HG03159 (cell line): ENCODE results near the gene RABEP2.
"Not testable (repeated sequence)": the region's sequence is repeated elsewhere in the genome, so short reads cannot be mapped to it uniquely, and the experiment has no call there.

Source experiments
- ATAC-seq: cut with Tn5 transposase; IDR thresholded peaks from one replicate; pipeline ENCODE4 v1.9.1; 2021; ENCODE audit warnings: mild to moderate bottlenecking, moderate library complexity; ENCODE audit not compliant: unreplicated experiment

RABEP2 gene

GRCh38 chr16:28933171-28933570, 8.1 kb upstream of the RABEP2 start:
- no peak for ATAC-seq

DNA sequence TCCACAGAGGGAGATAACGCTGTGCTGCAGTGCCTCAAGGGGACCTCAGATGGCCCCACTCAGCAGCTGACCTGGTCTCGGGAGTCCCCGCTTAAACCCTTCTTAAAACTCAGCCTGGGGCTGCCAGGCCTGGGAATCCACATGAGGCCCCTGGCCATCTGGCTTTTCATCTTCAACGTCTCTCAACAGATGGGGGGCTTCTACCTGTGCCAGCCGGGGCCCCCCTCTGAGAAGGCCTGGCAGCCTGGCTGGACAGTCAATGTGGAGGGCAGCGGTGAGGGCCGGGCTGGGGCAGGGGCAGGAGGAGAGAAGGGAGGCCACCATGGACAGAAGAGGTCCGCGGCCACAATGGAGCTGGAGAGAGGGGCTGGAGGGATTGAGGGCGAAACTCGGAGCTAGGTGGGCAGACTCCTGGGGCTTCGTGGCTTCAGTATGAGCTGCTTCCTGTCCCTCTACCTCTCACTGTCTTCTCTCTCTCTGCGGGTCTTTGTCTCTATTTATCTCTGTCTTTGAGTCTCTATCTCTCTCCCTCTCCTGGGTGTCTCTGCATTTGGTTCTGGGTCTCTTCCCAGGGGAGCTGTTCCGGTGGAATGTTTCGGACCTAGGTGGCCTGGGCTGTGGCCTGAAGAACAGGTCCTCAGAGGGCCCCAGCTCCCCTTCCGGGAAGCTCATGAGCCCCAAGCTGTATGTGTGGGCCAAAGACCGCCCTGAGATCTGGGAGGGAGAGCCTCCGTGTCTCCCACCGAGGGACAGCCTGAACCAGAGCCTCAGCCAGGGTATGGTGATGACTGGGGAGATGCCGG, 7.5 kb upstream of the RABEP2 start:
- no peak for ATAC-seq

GRCh38 chr16:28931801-28932225, 6.8 kb upstream of the RABEP2 start, which contains the start of gene CD19:
CD19 (plus strand) TSS chr16:28931971; CDS start chr16:28932001, 30 bp downstream.
- no peak for ATAC-seq

DNA sequence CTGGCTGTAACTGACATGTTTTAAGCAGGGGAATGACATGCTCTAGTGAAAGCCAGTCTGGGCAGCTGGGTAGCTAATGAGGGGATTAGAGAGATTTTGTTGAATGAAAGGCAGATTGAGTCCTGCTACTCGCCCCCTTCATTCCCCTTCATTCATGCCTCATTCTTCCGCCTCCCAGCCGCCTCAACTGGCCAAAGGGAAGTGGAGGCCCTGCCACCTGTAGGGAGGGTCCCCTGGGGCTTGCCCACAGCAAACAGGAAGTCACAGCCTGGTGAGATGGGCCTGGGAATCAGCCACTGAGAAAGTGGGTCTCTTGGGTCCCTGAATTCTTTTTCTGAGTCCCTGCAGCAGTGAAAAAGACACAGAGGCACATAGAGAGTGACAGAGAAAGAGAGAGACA, 5.6 kb upstream of the RABEP2 start:
- no peak for ATAC-seq

- no peak for ATAC-seq
Measured at GRCh38 chr16:28930203-28930602, 5.2 kb upstream of the RABEP2 start.

DNA sequence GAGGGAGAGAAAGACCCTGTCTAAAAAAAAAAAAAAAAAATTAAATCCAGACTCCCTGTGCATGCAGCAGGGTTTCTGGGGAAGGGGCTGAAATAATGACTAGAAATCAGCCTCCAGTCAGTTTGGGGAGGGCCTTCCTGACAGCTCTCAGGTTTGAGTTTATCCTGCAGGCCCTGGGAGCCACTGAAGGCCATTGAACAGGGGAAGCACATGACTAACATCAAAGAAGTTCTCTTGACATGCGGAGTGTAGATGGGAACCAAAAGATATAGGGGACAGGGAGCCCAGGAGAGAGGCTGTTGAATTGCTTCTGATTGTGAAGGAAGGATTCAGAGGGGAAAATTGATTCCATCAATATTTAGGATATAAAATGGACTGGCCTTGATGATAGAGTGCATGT, 2.8 kb upstream of the RABEP2 start:
- ATAC-seq, result no peak

GRCh38 chr16:28926284-28926683, 1.2 kb upstream of the RABEP2 start:
- not testable (repeated sequence) for ATAC-seq

GRCh38 chr16:28925386-28926228, 569 bp upstream of the RABEP2 start:
- ATAC-seq, result peak; percentile 31

GRCh38 chr16:28924399-28924761, 658 bp downstream of the RABEP2 start:
- no peak for ATAC-seq

DNA sequence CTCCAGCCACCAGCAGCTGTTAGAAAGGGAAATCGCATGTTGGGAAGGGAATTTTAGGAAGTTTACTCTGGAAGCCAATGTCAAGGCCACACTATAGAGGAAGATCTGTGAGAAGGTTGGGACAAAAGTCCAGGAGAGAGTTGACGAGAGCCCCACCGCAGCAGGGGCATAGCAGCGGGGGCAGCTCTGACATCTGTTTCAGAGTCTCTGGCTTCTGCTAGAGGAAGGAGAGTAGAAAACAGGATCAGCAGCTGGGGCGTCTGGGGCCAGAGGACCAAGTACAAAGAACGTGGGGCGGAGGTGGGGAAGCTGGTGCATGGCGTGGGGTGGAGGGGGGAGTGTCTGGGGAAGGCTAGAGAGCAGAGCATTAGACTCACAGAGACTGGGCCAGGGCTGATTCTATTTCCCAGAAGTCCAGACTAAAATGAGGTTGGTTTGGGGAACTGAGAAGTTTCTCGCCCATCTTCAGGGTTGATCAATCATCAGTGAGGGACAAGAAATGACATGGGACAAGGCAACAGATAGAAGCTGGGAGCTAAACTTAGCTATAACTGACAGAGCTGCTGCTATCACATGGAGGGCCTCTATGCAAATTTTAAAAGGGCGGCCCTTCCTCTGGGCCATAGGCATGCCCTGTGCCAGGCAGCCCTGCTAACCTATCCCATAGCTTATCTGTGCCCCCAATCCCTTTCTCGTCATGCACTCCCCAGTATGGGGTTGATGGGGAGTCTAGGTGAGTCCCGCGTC, 1.2 kb downstream of the RABEP2 start:
- peak; percentile 43 for ATAC-seq

GRCh38 chr16:28923231-28923587, 1.8 kb downstream of the RABEP2 start:
- ATAC-seq, result no peak

DNA sequence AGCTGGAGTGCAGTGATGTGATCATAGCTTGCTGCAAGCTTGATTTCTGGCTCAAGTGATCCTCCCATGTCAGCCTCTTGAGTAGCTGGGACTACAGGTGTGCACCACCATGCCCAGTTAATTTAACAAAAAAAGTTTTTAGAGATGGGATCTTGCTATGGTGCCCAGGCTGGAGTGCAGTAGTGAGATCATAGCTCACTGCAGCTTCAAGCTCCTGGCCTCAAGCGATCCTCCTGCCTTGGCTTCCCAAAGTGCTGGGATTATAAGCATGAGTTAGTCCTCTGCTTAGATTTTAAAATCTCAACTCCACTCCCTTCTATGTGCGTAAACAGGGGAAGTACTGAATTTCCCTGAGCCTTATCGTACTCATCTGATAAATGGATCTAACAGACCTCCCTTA, 6.3 kb downstream of the RABEP2 start:
- no peak for ATAC-seq

- ATAC-seq, result no peak
Measured at GRCh38 chr16:28917095-28917494, 7.9 kb downstream of the RABEP2 start.

DNA sequence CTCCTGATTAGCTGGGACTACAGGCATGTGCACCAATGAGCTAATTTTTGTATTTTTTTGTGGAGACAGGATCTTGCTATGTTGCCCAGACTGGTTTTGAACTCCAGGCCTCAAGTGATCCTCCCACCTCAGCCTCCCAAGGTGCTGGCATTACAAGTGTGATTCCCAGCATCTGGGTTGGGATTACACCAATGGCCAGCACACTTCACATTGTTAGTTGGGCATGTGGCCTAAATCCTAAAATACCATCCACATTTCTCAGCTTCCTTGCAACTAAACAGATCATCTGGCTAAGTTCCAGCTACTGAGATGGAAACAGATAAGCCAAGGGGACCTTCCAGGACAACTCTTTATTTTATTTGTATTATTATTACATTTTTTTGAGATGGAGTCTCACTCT, 9.9 kb downstream of the RABEP2 start:
- ATAC-seq, result no peak

DNA sequence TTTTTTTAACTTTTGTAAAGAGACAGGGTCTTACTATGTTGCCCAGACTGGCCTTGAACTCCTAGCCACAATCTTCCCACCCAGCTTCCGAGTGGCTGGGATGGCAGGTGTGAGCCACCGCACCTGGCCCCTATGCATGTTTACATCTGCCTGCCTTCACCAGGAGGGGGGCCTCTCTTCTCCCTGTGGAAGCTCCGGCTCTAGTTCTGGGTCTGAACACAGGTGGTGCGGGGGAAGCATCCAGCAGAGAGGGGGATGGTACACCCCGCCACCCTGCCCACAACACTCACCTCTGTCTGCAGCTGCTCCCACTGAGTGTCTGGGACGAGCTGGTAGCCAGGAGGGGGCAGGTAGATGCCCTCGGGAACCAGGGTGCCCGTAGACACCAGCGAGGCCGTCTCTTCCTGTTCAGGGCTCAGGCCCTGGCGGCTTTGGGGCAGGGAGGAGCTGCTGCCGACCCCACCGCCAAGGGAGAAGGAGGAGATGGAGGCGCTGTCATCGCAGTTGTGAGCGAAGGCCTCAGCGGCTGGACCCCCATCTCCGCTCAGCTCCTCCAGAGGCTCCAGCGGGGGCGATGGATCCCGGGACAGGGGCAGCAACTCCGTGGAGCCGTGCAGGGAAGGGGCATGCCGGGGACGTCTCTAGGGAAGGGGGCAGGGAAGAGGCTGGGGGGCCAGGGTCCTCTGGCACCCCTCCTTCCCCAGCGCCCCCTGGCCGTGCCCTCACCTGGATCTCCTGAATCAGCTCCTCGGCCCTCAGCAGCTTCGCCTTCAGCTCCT, 10.9 kb downstream of the RABEP2 start:
- no peak for ATAC-seq

DNA sequence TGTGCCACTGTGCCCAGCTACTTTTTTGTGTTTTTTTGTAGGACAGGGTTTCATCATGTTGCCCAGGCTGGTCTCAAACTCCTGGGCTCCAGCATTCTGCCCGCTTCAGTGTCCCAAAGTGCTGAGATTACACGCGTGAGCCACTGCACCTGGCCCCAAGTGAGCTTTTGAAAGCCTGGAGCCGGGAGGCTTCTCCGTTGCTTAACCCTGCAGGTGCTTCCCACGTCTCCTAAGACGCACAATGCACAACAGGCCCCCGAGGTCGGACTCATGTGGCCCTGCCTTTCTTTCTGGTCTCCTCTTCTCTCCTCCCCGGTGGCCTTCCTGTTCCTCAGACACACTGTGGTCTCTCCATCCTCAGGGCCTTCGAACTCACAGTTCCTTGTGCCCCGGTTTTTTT, 12.5 kb downstream of the RABEP2 start:
- ATAC-seq, result no peak

- no peak for ATAC-seq
Measured at GRCh38 chr16:28910086-28911031, 14.7 kb downstream of the RABEP2 start.

DNA sequence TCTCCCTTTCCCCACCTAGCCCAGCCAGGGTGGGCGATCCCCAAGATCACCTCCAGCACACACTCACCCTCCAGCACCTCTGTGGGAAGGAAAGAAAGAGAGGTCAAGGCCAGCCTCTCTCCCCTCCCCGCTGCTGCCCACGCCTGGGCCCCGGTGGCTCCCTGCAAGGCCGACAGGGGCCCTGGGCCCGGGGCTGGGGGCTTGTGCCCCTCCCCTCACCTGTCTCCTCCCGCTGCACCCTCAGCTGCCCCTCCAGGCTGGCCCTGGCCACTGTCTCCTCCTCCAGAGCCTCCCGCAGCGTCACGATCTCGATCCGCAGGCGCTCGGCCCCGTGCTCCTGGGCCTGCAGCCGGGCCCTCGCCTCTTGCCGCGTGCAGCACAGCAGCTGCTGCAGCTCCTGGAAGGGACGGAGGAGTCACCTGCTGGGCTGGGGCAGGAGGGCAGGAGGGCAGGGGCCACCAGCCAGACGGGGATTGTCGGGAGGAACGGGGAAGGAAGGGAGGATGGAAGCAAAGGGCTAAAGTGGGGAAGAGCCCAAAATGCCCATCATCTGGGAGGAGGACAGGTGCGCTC, 19.2 kb downstream of the RABEP2 start:
- ATAC-seq, result no peak

GRCh38 chr16:28905229-28905754, 19.7 kb downstream of the RABEP2 start:
- ATAC-seq, result no peak
